Prostate gland (tissue), 2 donors: ENCODE data around the gene TEX264.

Experiments
- CTCF ChIP-seq, 4 experiments: fragments of 200-600 bp in 2 of 4; fragments of 450-650 bp in 2 of 4; sonication (generic) in 2 of 4; IDR thresholded peaks; 1 replicate in 3 of 4; 2 replicates in 1 of 4; pipeline ENCODE4 v1.5.1; 2016 to 2019; ENCODE audit warnings: antibody characterized with exemption in 4 of 4, mild to moderate bottlenecking in 2 of 4, moderate library complexity in 2 of 4
- POLR2A ChIP-seq: fragments of 450-650 bp; IDR thresholded peaks from one replicate; pipeline ENCODE4 v1.6.1; 2016; ENCODE audit warnings: antibody characterized with exemption, mild to moderate bottlenecking
- POLR2AphosphoS5 ChIP-seq: sonication (generic); formaldehyde crosslinking; IDR thresholded peaks from one replicate; pipeline ENCODE4 v1.6.1; 2017; ENCODE audit warnings: antibody characterized with exemption

GRCh38 chr3:51622413-51622812 is 48.6 kb upstream of the TEX264 start:
- TF ChIP-seq POLR2A (no peak), CTCF (IDR thresholded peaks at IDR 0.05) (no peak), POLR2AphosphoS5 (no peak)
